CD4-positive, alpha-beta T cell treated with Interleukin-15 for 4 hours (primary cell): ENCODE data around the gene TAS2R19.
"Not testable (repeated sequence)": the region's sequence is repeated elsewhere in the genome, so short reads cannot be mapped to it uniquely, and the experiment has no call there.

Experiments used
- DNase-seq: peaks from one replicate; pipeline ENCODE4 v3.0.0-alpha.2; 2020; ENCODE audit warnings: low spot score

The TAS2R19 gene

GRCh38 chr12:11022520-11022919 lies at the start of gene TAS2R19:
TAS2R19 (minus strand) TSS chr12:11022620; CDS start chr12:11022571, 49 bp downstream.
- no peak for DNase-seq

- no peak for DNase-seq
Observed at GRCh38 chr12:11071414-11071813, 49.0 kb upstream of the TAS2R19 start.

GRCh38 chr12:11070999-11071398 lies 48.6 kb upstream of the TAS2R19 start:
- DNase-seq, result no peak

- no peak for DNase-seq
Observed at GRCh38 chr12:11069854-11070365, 47.5 kb upstream of the TAS2R19 start.

- DNase-seq, result no peak
Observed at GRCh38 chr12:11067514-11067913, 45.1 kb upstream of the TAS2R19 start.

GRCh38 chr12:11062194-11062593 lies 39.8 kb upstream of the TAS2R19 start, which contains the start of gene TAS2R46:
TAS2R46 (minus strand) TSS chr12:11062294; CDS start chr12:11062294, 0 bp downstream.
- not testable (repeated sequence) for DNase-seq

GRCh38 chr12:11059784-11060183 lies 37.4 kb upstream of the TAS2R19 start:
- DNase-seq, result no peak

- DNase-seq, result no peak
Observed at GRCh38 chr12:11059041-11059440, 36.6 kb upstream of the TAS2R19 start.

GRCh38 chr12:11055306-11055705 lies 32.9 kb upstream of the TAS2R19 start:
- no peak for DNase-seq

DNA sequence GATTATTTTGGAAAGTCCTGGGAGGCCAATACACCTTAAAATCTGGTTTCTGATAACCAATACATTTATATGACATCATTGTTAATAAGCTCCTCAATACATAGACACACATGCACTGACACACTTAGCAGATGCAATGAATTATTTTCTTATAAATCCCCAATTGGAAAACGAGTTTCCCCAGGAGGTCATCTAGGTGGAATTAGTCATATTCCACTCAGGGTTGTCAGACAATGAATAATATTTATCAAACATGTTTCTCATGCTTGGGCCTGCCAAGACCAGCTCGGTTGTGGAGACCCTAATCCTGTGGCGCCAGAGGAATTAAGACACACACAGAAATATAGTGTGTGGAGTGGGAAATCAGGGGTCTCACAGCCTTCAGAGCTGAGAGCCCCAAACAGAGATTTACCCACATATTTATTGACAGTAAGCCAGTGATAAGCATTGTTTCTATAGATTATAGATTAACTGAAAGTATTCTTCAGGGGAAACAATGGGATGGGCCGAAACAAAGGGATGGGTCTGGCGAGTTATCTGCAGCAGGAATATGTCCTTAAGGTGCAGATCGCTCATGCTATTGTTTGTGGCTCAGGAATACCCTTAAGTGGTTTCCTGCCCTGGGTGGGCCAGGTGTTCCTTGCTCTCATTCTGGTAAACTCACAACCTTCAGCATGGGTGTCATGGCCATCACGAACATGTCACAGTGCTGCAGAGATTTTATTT lies 27.5 kb upstream of the TAS2R19 start:
- DNase-seq, result not testable (repeated sequence)

DNA sequence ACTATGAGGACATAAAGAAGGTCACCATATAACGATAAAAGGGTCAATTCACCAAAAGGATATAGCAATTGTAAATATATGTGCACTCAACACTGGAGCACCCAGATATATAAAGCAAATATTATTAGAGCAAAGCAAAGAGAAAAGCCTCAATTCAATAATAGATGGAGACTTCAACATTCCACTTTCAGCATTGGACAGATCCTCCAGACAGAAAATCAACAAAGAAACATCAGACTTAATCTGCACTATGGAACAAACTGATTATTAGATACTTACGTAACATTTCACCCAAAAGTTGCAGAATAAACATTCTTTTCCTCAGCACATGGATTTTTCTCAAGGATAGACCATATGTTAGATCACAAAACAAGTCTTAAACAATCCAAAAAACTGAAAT lies 18.9 kb upstream of the TAS2R19 start:
- DNase-seq, result not testable (repeated sequence)

- DNase-seq, result no peak
Observed at GRCh38 chr12:11040162-11040561, 17.7 kb upstream of the TAS2R19 start.

- no peak for DNase-seq
Observed at GRCh38 chr12:11039171-11039570, 16.8 kb upstream of the TAS2R19 start.

DNA sequence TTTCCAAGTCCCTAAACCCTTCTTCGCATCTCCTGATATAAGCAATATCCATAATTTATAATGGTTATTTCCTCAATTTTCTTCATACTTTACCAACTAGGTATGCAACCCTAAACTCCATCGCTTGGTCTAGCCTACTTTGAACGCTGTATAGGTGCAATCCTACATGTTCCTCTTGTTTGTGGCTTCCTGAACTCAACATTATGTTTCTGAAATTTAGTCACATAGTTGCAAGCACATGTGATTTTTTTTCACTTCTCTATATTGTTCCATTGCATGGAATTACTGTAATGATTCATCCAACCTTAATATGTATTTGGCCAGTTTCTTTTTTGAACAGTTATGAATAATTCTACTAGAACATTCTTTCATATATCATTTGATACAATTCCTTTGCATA lies 11.5 kb upstream of the TAS2R19 start:
- DNase-seq, result not testable (repeated sequence)

DNA sequence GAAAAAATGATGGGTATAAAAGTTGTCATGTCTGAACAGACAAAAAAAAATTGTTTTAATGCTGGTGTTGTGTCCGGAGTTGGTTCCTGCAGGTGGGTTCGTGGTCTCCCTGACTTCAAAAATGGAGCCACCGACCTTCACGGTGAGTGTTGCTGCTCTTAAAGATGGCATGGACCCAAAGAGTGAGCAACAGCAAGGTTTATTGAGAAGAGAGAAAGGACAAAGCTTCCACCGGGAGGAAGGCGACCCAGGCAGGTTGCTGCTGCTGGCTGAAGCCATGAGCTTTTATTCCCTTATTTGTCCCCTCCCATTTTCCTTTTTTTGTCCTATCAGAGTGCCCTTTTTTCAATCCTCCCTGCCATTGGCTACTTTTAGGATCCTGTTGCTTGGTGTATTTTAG lies 8.9 kb upstream of the TAS2R19 start, which contains the start of gene TAS2R31:
Gene TAS2R31, minus strand, starts transcription at position 101 of the 400 bp plus-strand sequence. Its CDS starts 72 bp downstream, at position 29.
- no peak for DNase-seq

DNA sequence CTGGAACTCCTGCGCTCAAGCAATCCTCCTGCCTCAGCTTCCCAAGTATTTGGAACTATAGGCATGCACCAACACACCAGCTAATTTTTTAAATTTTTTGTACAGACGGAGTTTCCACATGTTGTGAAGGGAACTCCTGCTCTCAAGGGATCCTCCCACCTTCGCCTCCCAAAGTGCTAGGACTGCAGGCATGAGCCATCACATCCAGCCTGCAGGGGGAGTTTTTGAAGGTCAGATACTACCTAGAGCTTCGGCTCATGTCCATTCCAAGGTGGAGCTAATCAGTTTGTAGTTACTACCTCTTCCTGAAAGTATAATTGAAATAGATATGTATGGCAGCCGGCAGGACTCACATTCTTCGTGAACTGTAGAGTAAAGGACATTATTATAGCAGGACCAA lies 3.7 kb upstream of the TAS2R19 start:
- no peak for DNase-seq

- no peak for DNase-seq
Observed at GRCh38 chr12:11023387-11023786, 967 bp upstream of the TAS2R19 start.

DNA sequence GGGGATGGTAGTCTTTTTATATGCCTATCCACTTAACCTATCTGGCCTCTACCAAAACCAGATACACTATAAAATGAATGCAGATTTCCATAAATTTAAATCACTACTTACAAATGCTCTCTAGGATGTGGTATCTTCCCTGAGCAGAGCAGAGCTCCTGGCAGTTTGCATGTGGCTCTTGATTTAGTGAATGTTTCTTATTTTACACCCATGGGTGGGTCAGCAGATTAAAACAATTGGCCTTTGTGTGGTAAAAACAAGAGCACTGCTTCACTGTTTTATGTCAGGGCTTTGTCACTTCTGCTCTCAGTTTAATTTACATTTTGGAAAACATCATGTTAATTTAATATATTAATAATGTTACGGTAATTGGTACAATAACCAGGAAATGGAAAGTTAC lies 5.5 kb downstream of the TAS2R19 start:
- DNase-seq, result no peak

DNA sequence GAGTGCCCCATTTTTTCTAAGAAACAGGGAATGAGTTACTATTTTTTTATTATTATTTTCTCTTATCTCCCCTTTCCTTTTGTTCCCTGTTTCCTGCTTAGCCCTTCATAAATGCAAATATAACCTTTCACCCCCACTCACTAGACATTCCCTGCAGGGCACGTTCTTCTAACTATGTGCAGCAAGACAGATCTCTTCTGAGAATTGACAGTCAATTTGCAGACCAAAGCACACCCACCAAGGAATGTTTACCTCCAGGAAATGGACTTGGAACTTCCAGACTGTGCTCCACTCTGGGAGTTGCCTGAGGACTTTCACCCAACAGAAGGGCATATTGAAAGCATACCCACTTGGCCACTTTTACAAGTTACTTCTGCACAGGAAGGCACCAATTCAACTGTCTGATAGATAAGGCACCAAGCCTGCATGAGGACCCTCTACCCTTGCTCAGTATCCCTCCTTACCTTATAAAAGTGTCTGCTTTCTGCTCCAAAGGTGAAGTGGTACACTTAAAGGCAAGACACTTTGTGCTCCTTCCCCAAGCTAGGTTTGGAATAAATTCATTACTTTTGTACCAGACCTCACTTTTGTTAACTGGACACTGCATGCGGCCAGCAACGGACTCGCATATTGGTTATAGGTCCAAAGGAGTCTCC lies 6.5 kb downstream of the TAS2R19 start:
- no peak for DNase-seq

DNA sequence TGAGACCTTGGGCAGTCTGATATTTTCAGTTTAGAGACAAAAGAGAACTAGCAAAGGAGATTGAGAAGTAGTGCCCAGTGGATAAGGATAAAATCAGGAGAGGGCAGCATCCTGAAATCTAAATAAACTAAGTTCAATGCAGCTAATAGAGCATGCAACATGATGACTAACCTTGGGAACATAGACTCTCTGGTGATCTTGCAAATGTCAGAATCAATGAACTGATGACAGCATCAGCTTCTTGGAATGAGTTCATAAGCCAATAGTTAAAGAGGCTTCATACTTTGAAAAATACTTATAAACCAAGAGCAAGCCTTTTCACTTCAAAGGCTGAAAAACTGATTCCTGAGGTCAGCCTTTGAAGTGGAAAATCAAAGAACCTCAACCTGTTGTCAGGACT lies 8.2 kb downstream of the TAS2R19 start:
- DNase-seq, result no peak

DNA sequence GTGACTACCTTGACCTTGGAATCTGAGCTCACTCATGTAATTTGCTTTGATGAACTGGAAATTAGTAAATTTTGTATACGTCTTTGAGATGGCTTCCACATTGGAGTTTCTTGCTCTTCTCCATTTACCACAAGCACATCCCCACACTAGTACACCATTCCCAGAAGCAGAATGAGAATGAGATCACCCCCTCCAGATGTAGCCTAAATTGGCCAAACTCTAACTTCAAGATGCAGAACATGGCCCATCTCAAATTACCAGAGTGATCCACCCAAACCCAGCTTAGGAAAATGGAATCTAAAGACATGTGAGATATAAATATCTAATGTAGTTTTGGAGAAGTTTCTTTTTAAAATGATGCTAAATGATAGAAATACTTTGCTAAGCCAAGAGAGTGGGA lies 14.8 kb downstream of the TAS2R19 start:
- no peak for DNase-seq

GRCh38 chr12:10998204-10998603 lies 24.2 kb downstream of the TAS2R19 start, which contains the start of gene TAS2R20:
TAS2R20 (minus strand) TSS chr12:10998304; CDS start chr12:10997875, 429 bp downstream.
- DNase-seq, result no peak

GRCh38 chr12:10994307-10994706 lies 28.1 kb downstream of the TAS2R19 start:
- DNase-seq, result no peak
